Dermis blood vessel endothelial cell (primary cell): ENCODE results near the gene ZCCHC24. TPM values are rescaled to one million over a fixed set of nuclear protein-coding genes. Genes with fewer than 3 reads are reported as not detected.
A peak's percentile ranks its signal among the peaks of the same experiment; 100 is the strongest.

Experiments used
- DNase-seq: peaks from one replicate; pipeline ENCODE4 v3.0.0; 2010
- total RNA-seq: library from RNA; depleted of rRNA; stranded (reverse); fragments of >200 nt; gene quantifications from 2 replicates; pipeline ENCODE4 v1.2.3, GENCODE V29; 2014

ZCCHC24 gene
- total RNA-seq, 1 donor from 2014 or later: 7.3 TPM

DNA sequence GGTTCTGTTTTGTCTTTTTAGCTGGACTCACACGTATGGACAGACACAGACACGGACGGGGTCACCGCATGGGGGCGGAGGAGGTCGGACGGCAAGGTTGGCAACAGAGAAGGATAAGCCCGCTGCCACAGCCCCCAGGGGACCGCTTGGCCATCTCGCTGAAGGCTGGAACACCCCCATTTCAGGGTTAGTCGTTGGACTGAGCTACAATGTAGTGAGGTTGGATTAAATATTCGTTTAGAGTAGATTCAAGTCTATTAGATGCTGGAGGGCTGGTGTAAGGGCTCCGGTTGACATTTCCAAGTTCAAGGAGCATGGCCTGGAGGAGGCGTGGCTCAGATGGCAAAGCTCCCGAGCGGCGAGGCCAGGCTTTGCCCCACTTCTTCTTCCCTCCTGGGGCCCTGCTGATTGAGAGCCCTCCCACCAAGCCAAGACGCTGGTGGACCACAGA is 62.9 kb downstream of the ZCCHC24 start:
- DNase-seq: no peak

DNA sequence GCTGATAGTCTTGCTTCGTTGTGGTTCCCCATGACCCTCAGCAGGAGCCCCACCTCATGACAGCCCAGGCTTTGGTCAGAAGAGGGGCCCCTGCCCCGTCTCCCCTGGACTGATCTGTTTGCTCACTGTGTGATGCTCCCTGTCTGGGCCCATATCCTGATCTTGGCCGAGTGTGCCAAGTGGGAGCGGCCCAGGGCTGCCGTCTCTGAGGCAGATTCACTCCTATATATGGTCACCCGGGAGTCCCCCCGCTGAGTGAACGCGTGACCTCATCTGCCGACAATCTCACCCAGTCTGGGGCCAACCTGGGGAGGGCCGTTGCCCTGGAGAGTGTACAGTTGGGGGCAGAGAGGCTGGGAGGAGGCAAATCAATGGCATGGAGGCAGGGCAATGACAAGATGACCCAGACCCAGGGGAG is 63.6 kb downstream of the ZCCHC24 start:
- DNase-seq: no peak

DNA sequence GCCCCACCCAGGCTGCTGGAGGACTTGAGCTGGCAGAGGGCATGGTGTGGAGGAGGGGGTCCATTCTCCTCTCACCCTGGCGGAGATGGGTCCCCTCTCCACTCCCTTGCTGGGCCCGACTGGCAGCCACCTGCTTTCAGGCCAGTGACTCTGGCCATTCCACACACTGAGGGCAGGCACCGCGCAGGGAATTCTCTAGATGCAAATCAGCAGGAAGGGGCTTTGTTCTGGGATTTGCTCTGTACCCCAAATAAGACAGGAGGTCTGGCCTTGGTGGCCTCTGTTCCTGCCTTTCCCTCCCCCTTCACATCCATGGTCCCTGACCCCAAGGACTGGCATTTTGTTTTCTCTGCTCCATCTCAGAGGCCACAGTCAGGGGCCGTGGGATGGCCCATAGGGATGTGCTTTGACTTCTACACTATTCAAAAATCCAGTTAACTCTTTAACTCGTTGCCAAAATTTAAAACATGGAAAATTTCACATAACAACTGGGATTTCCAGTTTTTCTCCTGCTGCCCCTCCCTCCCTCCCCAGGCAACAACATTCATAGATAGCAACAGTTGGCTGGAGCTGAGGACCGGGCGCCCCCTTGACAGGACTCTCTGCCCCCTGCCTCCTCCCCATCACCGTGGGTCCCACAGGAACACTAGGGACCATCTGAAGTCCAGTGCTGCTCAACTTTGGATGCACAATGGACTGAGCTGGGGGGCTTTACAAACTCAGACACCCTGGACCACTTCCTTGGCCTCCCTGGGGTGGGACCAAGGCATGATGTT is 64.3 kb downstream of the ZCCHC24 start:
- no peak for DNase-seq

DNA sequence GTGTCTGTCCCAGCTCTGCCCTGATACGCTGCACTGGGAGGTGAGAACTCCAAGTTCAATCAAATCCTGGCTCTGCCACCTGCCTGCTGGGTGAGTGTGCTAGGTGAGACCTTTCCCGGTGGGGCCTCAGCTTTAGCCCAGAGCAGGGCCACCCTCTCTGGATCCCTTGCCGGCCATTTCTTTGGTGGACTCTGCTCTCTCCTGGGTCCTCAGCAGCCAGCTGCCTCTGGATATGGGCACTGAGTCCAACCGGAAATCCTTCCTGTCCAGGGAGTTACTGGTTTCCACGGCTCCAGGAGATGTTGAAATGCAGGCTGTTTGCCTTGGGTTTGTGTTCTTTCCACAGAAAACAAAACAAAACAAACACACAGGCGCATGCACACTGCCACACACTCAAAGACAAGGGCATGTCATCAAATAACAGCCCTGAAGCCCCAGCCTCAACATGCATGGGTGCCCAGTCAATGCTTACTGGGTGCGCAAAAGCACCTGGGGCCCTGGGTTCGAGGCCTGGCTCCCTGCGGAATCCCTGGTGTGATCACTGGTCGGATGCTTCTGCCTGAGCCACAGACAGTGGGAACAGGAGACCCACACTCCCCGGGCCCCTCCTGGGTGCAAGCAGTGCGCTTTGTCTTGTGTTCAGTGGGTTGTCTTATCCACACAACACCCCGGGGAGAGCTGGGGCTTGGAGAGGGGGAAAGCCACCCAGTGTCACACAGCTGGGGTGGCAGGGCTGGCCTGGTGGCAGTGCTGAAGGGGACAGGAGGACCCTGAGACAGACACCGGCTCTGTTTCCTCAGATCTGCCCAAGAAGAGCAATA is 65.1 kb downstream of the ZCCHC24 start:
- DNase-seq: no peak

DNA sequence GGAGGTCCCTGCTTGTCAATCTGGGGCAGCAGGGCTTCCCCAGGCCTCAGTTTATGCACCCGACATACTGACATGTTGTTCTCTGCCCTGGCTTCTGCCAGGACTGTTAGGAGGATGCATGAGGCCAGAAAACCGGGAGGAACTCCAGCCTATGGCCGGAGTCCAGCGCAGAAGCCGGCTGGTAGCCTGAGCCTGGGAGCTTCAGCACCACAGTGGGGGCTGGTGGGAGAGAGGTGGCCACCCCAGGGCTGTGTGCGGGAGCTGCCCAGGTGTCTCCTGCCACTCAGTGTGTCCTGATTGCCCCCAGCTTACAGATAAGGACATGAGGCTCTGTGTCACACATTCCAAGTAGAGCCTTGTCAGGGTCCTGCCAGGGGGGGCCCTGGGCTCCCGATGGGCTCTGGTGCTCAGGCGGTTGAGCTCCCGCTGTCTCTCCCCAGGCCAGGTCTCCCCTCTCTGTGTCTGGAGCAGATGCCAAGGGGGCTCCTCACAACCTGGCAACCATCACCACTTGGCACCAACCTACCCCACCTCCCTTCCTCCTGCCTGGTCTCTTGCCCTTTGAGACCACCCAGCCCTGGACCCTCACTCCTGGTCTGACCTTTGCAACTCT is 65.8 kb downstream of the ZCCHC24 start:
- no peak for DNase-seq

DNA sequence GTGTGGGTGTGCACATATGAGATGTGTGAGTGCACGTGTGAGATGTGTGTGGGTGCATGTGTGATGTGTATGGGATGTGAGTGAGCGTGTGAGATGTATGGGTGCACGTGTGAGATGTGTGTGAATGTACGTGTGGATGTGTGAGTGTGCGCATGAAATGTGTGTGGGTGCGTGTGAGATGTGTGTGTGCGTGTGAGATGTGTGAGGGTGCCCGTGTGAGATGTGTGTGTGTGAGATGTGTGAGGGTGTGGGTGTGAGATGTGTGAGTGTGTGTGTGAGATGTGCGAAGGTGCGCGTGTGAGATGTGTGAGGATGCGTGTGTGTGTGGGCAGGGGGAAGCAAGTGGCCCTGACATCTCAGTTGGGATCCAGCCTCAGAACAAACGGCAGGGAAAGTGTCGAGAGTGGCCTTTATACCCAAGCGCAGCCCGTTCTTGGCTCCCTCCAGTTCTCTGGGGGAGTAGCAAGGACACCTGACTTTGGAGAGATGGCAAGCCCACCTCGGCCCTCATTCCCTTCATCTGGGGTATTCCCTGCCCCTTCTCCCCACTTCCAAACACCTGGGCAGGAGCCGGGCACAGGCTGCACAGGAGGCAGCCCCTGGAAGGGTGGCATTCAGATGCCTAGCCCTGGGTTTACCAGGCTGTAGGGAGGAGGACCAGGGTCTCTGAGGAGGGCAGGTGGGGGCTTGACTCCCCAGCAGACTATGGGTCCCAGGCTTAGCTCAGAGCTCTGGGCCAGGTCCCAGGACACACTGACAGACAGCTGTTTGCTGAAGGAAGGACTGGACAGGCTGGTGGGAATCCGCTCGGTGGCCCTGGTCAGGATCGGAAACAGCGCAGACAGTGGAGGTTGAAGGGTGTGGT is 66.5 kb downstream of the ZCCHC24 start:
- no peak for DNase-seq

DNA sequence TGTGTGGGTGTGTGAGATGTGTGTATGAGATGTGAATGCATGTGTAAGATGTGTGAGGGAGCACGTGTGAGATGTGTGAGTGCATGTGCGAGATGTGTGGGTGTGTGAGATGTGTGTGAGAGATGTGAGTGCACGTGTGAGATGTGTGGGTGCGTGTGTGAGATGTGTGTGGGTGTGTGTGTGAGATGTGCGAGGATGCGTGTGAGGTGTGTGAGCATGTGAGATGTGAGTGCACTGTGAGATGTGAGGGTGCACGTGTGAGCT is 67.1 kb downstream of the ZCCHC24 start:
- DNase-seq: no peak

DNA sequence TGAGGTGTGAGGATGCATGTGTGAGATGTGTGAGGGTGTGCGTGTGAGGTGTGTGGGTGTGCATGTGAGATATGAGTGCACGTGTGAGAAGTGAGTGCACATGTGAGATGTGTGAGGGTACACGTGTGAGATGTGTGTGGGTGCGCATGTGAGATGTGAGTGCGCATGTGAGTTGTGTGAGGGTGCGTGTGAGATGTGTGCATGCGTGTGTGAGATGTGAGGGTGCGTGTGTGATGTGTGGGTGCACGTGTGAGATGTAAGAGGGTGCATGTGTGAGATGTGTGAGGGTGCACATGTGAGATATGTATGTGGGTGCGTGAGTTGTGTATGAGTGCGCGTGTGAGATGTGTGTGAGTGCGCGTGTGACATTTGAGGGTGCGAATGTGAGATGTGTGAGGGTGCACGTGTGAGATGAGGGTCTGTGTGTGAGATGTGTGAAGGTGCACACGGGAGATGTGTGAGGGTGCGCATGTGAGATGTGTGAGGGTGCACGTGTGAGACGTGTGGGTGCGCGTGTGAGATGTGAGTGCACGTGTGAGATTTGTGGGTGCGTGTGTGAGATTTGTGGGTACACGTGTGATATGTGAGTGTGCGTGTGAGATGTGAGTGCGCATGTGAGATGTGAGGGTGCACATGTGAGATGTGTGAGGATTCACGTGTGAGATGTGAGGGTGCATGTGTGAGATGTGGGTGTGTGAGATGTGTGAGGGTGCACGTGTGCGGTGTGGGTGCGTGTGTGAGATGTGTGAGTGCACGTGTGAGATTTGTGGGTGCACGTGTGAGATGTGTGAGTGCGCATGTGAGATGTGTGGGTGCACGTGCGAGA is 67.7 kb downstream of the ZCCHC24 start:
- no peak for DNase-seq

DNA sequence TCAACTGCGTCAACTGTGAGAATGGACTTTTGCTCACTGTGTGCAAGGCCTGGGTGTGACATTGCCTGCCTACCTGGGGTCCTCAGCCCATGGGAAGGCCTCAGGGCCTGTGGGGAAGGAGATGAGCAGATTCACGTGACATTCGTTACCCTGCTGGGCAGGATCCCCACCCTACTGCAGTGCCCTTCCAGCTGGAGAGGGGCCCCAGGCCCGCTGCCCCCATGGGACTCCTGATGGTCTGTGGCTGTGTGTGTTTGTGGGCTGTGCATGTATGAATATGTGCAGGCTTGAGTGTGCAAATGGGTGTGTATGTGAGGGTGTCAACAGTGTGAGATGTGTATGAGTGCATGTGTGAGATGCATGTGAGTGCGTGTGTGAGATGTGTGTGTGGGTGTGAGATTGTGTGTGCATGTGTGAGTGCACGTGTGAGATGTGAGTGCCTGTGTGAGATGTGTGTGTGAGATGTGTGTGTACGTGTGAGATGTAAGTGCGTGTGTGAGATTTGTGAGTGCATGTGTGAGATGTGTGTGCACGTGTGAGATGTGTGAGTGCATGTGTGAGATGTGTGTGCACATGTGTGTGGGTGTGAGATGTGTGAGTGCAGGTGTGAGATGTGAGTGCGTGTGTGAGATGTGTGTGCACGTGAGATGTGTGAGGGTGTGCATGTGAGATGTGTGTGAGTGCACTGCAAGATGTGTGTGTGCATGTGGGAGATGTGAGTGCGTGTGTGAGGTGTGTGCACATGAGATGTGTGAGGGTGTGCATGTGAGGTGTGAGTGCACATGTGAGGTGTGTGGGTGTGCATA is 68.5 kb downstream of the ZCCHC24 start:
- DNase-seq: no peak

DNA sequence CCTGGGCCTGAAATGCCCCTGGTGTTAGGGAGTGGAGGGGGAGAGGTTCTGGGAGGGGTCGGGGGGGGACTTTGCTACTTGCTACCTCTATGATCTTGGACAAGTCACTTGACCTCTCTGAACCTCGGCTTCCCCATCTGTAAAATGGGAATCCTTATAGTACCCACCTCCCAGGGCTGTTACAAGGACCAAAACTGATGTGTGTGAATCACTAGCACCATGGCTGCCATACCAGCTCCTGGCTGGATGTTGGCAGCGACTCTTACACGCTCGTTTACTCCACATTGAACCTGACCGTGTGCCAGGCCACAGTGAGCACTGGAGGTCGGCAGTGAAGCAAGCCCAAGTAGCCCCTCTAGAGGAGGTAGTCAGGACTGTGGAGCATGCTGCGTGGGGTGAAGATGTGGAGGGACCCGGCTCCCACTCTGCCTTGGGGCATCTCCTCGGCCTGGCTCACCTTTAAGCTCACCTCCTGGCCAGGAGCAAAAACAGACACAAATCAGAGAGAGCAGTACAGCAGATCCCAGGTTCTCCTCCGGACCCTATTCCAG is 69.3 kb downstream of the ZCCHC24 start:
- no peak for DNase-seq

DNA sequence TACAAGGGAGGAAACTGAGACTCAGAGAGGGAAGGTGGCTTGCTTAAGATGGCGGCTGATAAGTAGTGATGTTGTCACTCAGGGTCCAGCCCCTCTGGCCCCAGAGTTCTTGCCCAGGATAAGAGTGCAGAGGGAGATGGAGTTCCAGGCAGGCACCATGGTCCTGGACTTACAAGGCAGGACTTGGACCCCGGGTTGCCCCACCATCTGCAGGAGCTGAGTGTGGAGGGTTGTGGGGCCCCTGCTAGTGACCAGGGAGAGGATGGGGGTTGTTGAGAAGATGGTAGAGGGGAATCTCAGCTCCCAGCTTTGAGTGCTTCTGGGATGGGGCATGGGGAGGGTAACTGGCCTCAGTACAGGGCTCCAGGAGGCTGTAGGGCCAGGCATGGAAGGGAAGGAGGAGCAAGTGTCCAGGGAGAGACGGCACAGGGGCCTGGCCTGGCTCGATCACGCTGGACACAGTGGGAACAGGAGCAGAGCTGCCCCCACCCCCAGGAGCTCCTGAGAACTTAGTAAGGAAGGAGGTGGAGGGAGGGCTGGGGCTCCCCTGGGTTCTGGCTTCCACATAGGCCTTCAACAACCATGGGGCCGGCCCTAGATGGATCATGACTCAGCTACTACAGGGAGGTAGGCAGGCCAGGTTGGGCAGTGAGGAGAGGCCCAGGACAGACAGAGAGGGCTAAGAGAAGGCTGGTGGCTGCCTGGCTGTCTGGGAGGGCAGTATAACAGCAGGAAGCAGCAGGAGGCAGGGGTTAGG is 69.9 kb downstream of the ZCCHC24 start:
- DNase-seq: no peak

DNA sequence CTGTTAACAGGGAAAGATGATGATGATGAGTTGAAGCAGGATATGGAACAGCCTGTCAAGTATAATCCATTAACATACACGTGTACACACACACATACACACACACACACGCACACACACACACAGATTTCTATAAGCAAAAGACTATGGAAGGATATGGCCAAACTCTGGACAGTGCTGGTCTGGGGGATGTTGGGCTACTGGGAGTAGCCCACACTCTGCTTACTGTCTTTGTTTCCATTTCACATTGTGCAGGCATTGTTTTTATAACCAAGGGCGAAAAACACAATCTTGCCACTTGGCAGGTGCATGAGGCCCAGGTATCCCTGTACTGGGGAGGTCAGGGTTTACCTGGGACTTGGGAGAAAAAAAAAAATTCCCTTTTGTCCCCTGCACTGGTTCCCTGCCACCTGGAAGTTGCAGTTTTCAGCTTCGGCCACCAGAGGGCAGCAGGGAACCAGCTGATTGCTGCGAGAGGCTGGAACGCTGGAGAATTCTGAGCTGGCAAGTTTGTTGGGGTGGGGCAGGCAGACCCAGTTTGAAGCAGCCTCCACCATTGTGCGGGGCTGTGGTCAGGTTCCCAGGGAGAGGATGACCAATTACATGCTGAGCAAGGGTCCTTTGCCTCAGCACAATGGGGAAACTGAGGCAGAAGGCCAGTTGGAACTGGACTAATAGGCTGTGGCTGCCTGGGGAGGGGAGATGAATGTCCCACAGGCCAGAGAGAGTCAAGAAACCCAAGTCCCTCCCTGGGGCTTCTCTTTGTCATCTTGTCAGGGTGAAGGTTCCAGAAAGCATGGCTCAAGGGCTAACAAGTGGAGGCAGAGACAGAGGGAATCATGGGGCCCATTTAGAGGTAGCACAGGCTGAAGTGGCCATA is 70.9 kb downstream of the ZCCHC24 start:
- peak; percentile 76 for DNase-seq

DNA sequence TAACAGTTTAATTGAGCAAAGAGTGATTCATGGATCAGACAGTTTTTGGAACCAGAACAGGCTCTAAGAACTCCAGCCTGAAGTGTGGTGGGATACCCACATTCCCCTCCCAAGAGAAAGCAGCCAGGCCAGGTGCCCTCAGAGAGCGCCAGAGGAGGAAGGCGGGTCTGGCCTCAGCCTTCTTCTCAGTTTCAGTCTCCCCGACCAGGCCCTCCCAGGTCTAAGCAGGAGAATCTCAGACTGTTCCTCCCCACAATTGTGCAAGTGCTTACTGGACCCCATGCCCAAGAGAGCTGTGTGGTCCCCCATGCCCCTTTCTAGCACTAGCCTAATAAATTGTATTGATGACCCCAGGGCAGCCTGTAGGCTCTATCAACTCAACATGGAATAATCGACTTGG is 72.6 kb downstream of the ZCCHC24 start:
- DNase-seq: no peak

DNA sequence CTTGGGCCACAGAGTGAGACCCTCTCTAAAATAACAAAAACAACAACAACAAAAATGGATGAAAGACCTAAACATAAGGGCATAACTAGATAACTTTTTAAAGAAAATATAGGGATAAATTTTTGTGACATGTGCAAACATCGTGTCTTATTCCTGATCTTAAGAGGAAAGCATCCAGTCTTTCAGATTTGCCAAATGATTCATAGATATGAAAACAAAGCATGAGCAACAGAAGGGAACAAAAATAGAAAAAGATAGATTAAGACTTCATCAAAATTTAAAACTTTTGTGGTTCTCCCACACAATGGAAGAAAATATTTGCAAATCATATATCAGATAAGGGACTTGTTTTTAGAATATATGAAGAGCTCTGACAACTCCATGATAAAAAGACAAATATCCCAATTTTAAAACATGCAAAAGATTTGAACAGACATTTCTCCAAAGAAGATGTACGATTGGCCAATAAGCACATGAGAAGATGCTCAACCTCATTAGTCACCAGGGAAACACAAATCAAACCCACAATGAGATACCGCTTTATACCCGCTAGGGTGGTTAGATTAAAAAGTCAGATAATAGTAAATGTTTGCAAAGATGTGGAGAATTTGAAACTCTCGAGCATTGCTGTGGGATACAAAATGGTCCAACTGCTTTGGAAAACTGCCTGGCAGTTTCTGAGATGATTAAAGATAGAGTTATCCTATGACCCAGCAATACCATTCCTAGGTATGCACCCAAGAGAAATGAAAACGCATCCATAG is 77.8 kb downstream of the ZCCHC24 start:
- no peak for DNase-seq

DNA sequence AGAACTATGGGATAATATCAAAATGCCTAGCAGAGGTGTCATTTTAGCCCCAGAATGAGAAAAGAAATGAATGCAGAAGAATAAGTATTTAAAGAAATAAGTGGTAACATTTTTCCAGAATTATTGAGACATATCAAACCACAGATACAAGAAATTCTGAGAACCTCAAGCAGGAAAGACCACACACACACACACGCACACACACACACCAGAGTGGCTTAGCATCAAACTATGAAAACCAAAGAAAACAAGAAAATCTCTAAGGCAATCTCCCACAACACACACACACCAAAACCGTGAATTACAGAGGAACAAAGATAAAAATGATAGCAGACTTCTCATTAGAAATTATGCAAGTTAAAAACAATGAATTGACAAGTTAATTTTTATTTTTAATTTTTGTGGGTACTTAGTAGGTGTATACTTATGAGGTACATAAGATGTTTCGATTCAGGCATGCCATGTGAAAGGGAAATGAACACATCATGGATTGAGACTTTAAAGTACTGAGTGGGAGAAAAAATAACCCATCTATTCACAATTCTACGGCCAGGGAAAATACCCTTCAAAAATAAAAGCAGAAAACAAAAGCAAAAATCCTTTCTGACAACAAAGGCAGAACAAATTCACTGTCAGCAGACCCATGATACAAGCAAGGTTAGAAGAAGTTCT is 83.6 kb downstream of the ZCCHC24 start:
- DNase-seq: no peak

DNA sequence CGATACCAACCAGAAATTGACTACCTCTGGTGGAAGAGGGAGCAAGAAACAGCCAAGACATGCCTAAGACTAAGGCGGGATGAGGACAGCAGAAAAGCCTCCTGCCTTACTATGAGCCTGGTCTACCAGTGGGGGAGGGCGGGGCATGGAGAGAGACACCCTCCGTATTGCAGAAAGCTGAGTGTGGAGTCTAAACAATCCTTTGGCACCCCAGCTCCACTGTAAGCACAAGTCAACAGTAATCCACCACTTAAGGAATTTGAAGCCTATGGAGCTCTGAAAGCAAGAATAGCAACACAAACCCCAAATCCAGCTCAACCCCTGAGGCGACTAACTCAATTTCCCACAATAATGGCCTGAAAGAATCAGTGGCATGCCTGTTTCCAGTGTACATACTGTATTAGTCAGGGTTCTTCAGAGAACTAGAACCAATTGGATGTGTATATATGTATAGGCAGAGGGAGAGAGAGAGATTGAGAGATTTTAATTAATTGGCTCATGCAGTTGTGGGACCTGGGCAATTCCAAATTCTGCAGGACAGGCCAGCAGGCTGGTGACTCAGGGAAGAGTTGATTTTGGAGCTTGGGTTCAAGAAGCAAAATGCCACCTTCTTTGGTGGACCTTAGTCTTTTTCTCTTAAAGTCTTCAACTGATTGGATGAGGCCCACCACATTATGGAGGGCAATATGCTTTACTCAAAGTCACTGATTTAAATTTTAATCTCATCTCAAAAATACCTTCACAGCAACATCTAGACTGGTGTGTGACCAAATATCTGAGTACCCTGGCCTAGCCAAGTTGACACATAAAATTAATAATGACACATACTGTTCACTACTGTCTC is 84.7 kb downstream of the ZCCHC24 start:
- no peak for DNase-seq
